Pancreas (tissue), 10 donors: ENCODE data around the gene TOP2A. TPM values are rescaled to one million over a fixed set of nuclear protein-coding genes. Genes with fewer than 3 reads are reported as not detected.

Experiments used
- ATAC-seq, 4 donors: fragments of 200-7000 bp; cut with Tn5 transposase; one replicate each; pipeline versions ENCODE4 v1.8.0 to v1.9.1; 2020; ENCODE audit warnings: mild to moderate bottlenecking in 4 of 4, moderate library complexity in 4 of 4
- DNase-seq, 6 donors: peaks; one replicate each; pipeline ENCODE4 v3.0.0-alpha.2; 2020
- FAIRE-seq: peaks from 2 replicates; lab custom pipeline; 2012; peaks lifted over from hg19 to GRCh38; lab: Jason Lieb, UNC
- H3K27ac ChIP-seq, 4 donors: fragments of 200-600 bp; sonication (generic); 1 replicate in 3 of 4; 2 replicates in 1 of 4; pipeline versions ENCODE4 v1.5.0 to v1.8.0; 2020
- H3K27me3 ChIP-seq, 4 donors: fragments of 200-600 bp; one replicate each; pipeline ENCODE4 v1.8.0; 2021
- H3K36me3 ChIP-seq, 3 donors: fragments of 200-600 bp; sonication (generic) in 1 of 3; one replicate each; pipeline versions ENCODE4 v1.5.0 to v1.8.0; 2020 to 2021
- H3K4me1 ChIP-seq, 3 donors: fragments of 200-600 bp; one replicate each; pipeline ENCODE4 v1.8.0; 2021
- H3K4me3 ChIP-seq, 4 donors: fragments of 200-600 bp; sonication (generic) in 2 of 4; one replicate each; pipeline versions ENCODE4 v1.5.0 to v1.8.0; 2020 to 2021
- H3K9me3 ChIP-seq, 4 donors: fragments of 200-600 bp; one replicate each; pipeline ENCODE4 v1.8.0; 2021
- CTCF ChIP-seq, 4 donors: fragments of 200-600 bp; sonication (generic) in 3 of 4; IDR thresholded peaks; one replicate each; pipeline versions ENCODE4 v1.5.0 to v1.8.0; 2021; ENCODE audit warnings: antibody characterized with exemption in 4 of 4
- WGBS, 2 donors: extraction: QIAGEN DNeasy Blood & Tissue Kit; methylation state at CpG; one replicate each; pipeline ENCODE4 v1.1.7; 2013; 5-methylcytosine and 5-hydroxymethylcytosine counted together
- intact Hi-C, 3 donors: fragments of 100-400 bp; cut with DNase I; formaldehyde crosslinking; loops; one replicate each; pipeline versions ENCODE4 v1.11.1 to v1.14.2; 2022
- polyA plus RNA-seq, 2 donors: library from polyadenylated mRNA; stranded (reverse); fragments of 200-250 nt; gene quantifications; one replicate each; pipeline ENCODE4 v1.2.3, GENCODE V29; 2013
- total RNA-seq, 6 donors: library from RNA; stranded (reverse); fragmentation: NEBNext Ultra II Directional in 4 of 6; extraction: Animal tissue kit (Norgen Biotek cat#: 25700) in 4 of 6; gene quantifications; one replicate each; pipeline versions ENCODE4 v1.2.1 to v1.2.4, GENCODE V29; 2021 to 2023
- donor health status: healthy with polysubstance abuse.
- donor health status: DM: no; HTN: no; CAD: no; lungs with moderate emphysema.
- donor health status: DM: no; HTN: no; CAD: no.
- donor health status: control.
- donor health status: control.
- donor health status: Bipolar disorder and iron deficiency.
- donor health status: DM: yes; HTN: yes; CAD: no.
- donor health status: DM: no; HTN: no; CAD: no.
- donor health status: DM: no; HTN: no; CAD: no.
- donor health status: DM: yes; HTN: yes; CAD: no.

TOP2A gene
- total and polyA plus RNA-seq, 8 donors, result 0.19 to 4.4 (median 0.65) TPM

GRCh38 chr17:40432864-40433528, 15.3 kb upstream of the TOP2A start:
- DNase-seq, result no peak
- no peaks in the 10 kb centered on the region for H3K9me3 ChIP-seq
- intact Hi-C loops, result no loop called here
- H3K4me3 ChIP-seq, result no peak overlapping the region
- 52 to 63% methylated on average over 2 of the region's 2 CpGs for WGBS, 2 donors
- TF ChIP-seq CTCF (IDR thresholded peaks at IDR 0.05), result no peak
- no peak for FAIRE-seq
- no peaks in the 10 kb centered on the region for H3K4me1 ChIP-seq
- no peaks in the 10 kb centered on the region for H3K27me3 ChIP-seq
- H3K27ac ChIP-seq, result no peak overlapping the region
- ATAC-seq, result peak in 2 of 4 donors; percentile 24 to 67
- H3K36me3 ChIP-seq, result no peaks in the 10 kb centered on the region

GRCh38 chr17:40431231-40431602, 13.5 kb upstream of the TOP2A start:
- H3K9me3 ChIP-seq, result no peaks in the 10 kb centered on the region
- DNase-seq, result no peak
- no peak overlapping the region for H3K4me3 ChIP-seq
- H3K4me1 ChIP-seq, result no peaks in the 10 kb centered on the region
- no peak for ATAC-seq
- no peaks in the 10 kb centered on the region for H3K27me3 ChIP-seq
- no peaks in the 10 kb centered on the region for H3K36me3 ChIP-seq
- no peak for FAIRE-seq
- WGBS, 2 donors, result 77 to 79% methylated on average over 3 of the region's 3 CpGs
- intact Hi-C loops, result no loop called here
- no peak overlapping the region for H3K27ac ChIP-seq
- no peak for TF ChIP-seq CTCF (IDR thresholded peaks at IDR 0.05)

GRCh38 chr17:40430272-40431230, 12.9 kb upstream of the TOP2A start:
- no peaks in the 10 kb centered on the region for H3K36me3 ChIP-seq
- H3K9me3 ChIP-seq, result no peaks in the 10 kb centered on the region
- FAIRE-seq (no peak), ATAC-seq (no peak), DNase-seq (peak in 1 of 6 donors; percentile 3)
- H3K27me3 ChIP-seq, result no peaks in the 10 kb centered on the region
- H3K4me1 ChIP-seq, result no peaks in the 10 kb centered on the region
- no peak overlapping the region for H3K27ac ChIP-seq
- WGBS, 2 donors, result 74 to 82% methylated on average over 10 of the region's 10 CpGs
- intact Hi-C loops, result no loop called here
- H3K4me3 ChIP-seq, result no peak overlapping the region
- no peak for TF ChIP-seq CTCF (IDR thresholded peaks at IDR 0.05)

- no peaks in the 10 kb centered on the region for H3K4me1 ChIP-seq
- no peak for ATAC-seq
- H3K9me3 ChIP-seq, result no peaks in the 10 kb centered on the region
- H3K4me3 ChIP-seq, result no peak overlapping the region
- H3K27me3 ChIP-seq, result no peaks in the 10 kb centered on the region
- H3K36me3 ChIP-seq, result no peaks in the 10 kb centered on the region
- intact Hi-C loops, result no loop called here
- H3K27ac ChIP-seq, result no peak overlapping the region
- no peak for FAIRE-seq
- DNase-seq, result no peak
- no peak for TF ChIP-seq CTCF (IDR thresholded peaks at IDR 0.05)
These were observed 9.4 kb upstream of the TOP2A start for GRCh38 chr17:40427002-40427491.
